Measurements from ENCODE around the gene TIMP4. TPM values are rescaled to one million over a fixed set of nuclear protein-coding genes. Genes with fewer than 3 reads are reported as not detected.
A peak's percentile ranks its signal among the peaks of the same experiment; 100 is the strongest.

TIMP4 gene
- total and polyA plus RNA-seq, 2 donors (not counting 1 experiment from before 2014, with no cell fraction given) = not detected

- Mint-ChIP-seq H3K27ac (no peak overlapping the region), H3K4me3 (no peak overlapping the region), H3K4me1 (no peaks in the 10 kb centered on the region), H3K27me3 (peaks cover 14% of the 10 kb centered on the region), H3K9me3 (ENCODE audit: insufficient read depth) (no peaks in the 10 kb centered on the region)
- CTCF ChIA-PET = interaction anchor here (0.7 to 11.9 kb wide), 4 partner anchors 12 to 582 kb away, joined by 3 to 200 read pairs (median 4); partner anchors contain the start of gene TSEN2
- H3K9me3 ChIP-seq (ENCODE audit: control extremely low read depth in 1 of 3, control insufficient read depth in 2 of 3, insufficient read depth in 1 of 3, low read length in 2 of 3) = no peaks in the 10 kb centered on the region
- no peak overlapping the region for H3K4me2 ChIP-seq (replicated peaks; ENCODE audit: low read depth, low read length, poor library complexity, severe bottlenecking)
- H3K4me1 ChIP-seq (ENCODE audit: control insufficient read depth in 2 of 2, insufficient read depth in 2 of 2, low read length in 2 of 2) = no peaks in the 10 kb centered on the region
- H3K4me3 ChIP-seq (ENCODE audit: control extremely low read depth in 1 of 5, extremely low read depth in 1 of 5, insufficient read depth in 1 of 5, low read depth in 2 of 5, low read length in 4 of 5) = no peak overlapping the region
- POLR2A ChIA-PET = no interaction called here
- TF ChIP-seq CTCF (IDR thresholded peaks at IDR 0.05) = peak; percentile 7
- no peak for TF ChIP-seq EZH2 (IDR thresholded peaks at IDR 0.05; ENCODE audit: borderline replicate concordance, insufficient read depth, low read depth, low read length, poor library complexity, severe bottlenecking)
- ATAC-seq (ENCODE audit: low read depth) (no peak), DNase-seq (no peak)
- H3K36me3 ChIP-seq (replicated peaks in 1 of 2; ENCODE audit: control extremely low read depth in 1 of 2, control insufficient read depth in 1 of 2, extremely low read depth in 1 of 2, insufficient read depth in 2 of 2, low read length in 1 of 2) = no peaks in the 10 kb centered on the region
- peak overlapping the region; percentile 9 for H2AFZ ChIP-seq (ENCODE audit: insufficient read depth, low read depth, low read length, poor library complexity, severe bottlenecking)
- intact Hi-C loops (cut with micrococcal nuclease) = loop anchor here (5.0 kb wide), 1 partner anchor 584 kb away; no protein-coding TSS in a partner anchor
- H3K9ac ChIP-seq (ENCODE audit: low read length) = no peak overlapping the region
- H3K79me2 ChIP-seq (ENCODE audit: control insufficient read depth, insufficient read depth, low read length) = no peaks in the 10 kb centered on the region
- no peaks in the 10 kb centered on the region for H3K27me3 ChIP-seq (replicated peaks in 1 of 4; ENCODE audit: control extremely low read depth in 1 of 4, control insufficient read depth in 3 of 4, insufficient read depth in 4 of 4, low read length in 3 of 4)
- no peaks in the 10 kb centered on the region for H4K20me1 ChIP-seq (ENCODE audit: control insufficient read depth, insufficient read depth, low read length, poor library complexity, severe bottlenecking)
- no CpG with 5 or more reads among the region's 1 CpG for WGBS (ENCODE audit: insufficient coverage)
- no peak overlapping the region for H3K27ac ChIP-seq (ENCODE audit: low read length in 2 of 2)
Observed at GRCh38 chr3:12138044-12138443, 20.7 kb downstream of the TIMP4 start.

GRCh38 chr3:12136371-12136770, 22.3 kb downstream of the TIMP4 start:
- H3K27ac Mint-ChIP-seq = no peak overlapping the region
- H4K20me1 ChIP-seq (ENCODE audit: control insufficient read depth, insufficient read depth, low read length, poor library complexity, severe bottlenecking) = no peaks in the 10 kb centered on the region
- POLR2A ChIA-PET = no interaction called here
- H3K9me3 ChIP-seq (ENCODE audit: control extremely low read depth in 1 of 3, control insufficient read depth in 2 of 3, insufficient read depth in 1 of 3, low read length in 2 of 3) = no peaks in the 10 kb centered on the region
- no peak overlapping the region for H3K4me3 Mint-ChIP-seq
- H3K9me3 Mint-ChIP-seq (ENCODE audit: insufficient read depth) = no peaks in the 10 kb centered on the region
- no peaks in the 10 kb centered on the region for H3K27me3 ChIP-seq (replicated peaks in 1 of 4; ENCODE audit: control extremely low read depth in 1 of 4, control insufficient read depth in 3 of 4, insufficient read depth in 4 of 4, low read length in 3 of 4)
- no peaks in the 10 kb centered on the region for H3K4me1 Mint-ChIP-seq
- no peak overlapping the region for H2AFZ ChIP-seq (ENCODE audit: insufficient read depth, low read depth, low read length, poor library complexity, severe bottlenecking)
- no peak for ATAC-seq (ENCODE audit: low read depth)
- intact Hi-C loops (cut with micrococcal nuclease) = loop anchor here (5.0 kb wide), 1 partner anchor 586 kb away; no protein-coding TSS in a partner anchor
- no peak for DNase-seq
- no peak overlapping the region for H3K27ac ChIP-seq (ENCODE audit: low read length in 2 of 2)
- no peak overlapping the region for H3K4me2 ChIP-seq (replicated peaks; ENCODE audit: low read depth, low read length, poor library complexity, severe bottlenecking)
- no peaks in the 10 kb centered on the region for H3K36me3 ChIP-seq (replicated peaks in 1 of 2; ENCODE audit: control extremely low read depth in 1 of 2, control insufficient read depth in 1 of 2, extremely low read depth in 1 of 2, insufficient read depth in 2 of 2, low read length in 1 of 2)
- no peak overlapping the region for H3K4me3 ChIP-seq (ENCODE audit: control extremely low read depth in 1 of 5, extremely low read depth in 1 of 5, insufficient read depth in 1 of 5, low read depth in 2 of 5, low read length in 4 of 5)
- H3K9ac ChIP-seq (ENCODE audit: low read length) = no peak overlapping the region
- H3K79me2 ChIP-seq (ENCODE audit: control insufficient read depth, insufficient read depth, low read length) = no peaks in the 10 kb centered on the region
- no peaks in the 10 kb centered on the region for H3K4me1 ChIP-seq (ENCODE audit: control insufficient read depth in 2 of 2, insufficient read depth in 2 of 2, low read length in 2 of 2)
- TF ChIP-seq EZH2 (IDR thresholded peaks at IDR 0.05; ENCODE audit: borderline replicate concordance, insufficient read depth, low read depth, low read length, poor library complexity, severe bottlenecking) (no peak), CTCF (IDR thresholded peaks at IDR 0.05) (no peak)
- WGBS (ENCODE audit: insufficient coverage) = no CpG with 5 or more reads among the region's 3 CpGs
- CTCF ChIA-PET = interaction anchor here (0.7 to 11.9 kb wide), 2 partner anchors 283 to 343 kb away, joined by 3 to 200 read pairs; partner anchors contain the start of gene TSEN2
- peaks cover 13% of the 10 kb centered on the region for H3K27me3 Mint-ChIP-seq
